Stimulated activated naive CD8-positive, alpha-beta T cell treated with anti-CD3 and anti-CD28 coated beads, Interleukin-15, amount 100 ng/mL, for 72 hours (primary cell): ENCODE data around the gene CDHR1.
"Not testable (repeated sequence)": the region's sequence is repeated elsewhere in the genome, so short reads cannot be mapped to it uniquely, and the experiment has no call there.

ENCODE experiments used
- ATAC-seq: fragments of 150-1000 bp; cut with Tn5 transposase; 2 replicates; pipeline ENCODE4 v1.10.0; 2021; ENCODE audit warnings: mild to moderate bottlenecking, moderate library complexity
- DNase-seq, 2 donors: peaks; one replicate each; pipeline ENCODE4 v3.0.0; 2021 to 2022
- H3K27ac Mint-ChIP-seq, 2 donors: one replicate each; pipeline ENCODE4 v1.8.0; 2022; ENCODE audit warnings: mild to moderate bottlenecking in 2 of 2, mixed read lengths in 2 of 2, moderate library complexity in 2 of 2
- H3K27me3 Mint-ChIP-seq: one replicate; pipeline ENCODE4 v1.8.0; 2022; ENCODE audit warnings: mixed read lengths
- H3K4me1 Mint-ChIP-seq: one replicate; pipeline ENCODE4 v1.8.0; 2022; ENCODE audit warnings: mild to moderate bottlenecking, mixed read lengths
- H3K4me3 Mint-ChIP-seq, 2 donors: one replicate each; pipeline ENCODE4 v1.8.0; 2022; ENCODE audit warnings: mild to moderate bottlenecking in 2 of 2, mixed read lengths in 2 of 2, moderate library complexity in 1 of 2
- H3K9me3 Mint-ChIP-seq, 2 donors: one replicate each; pipeline ENCODE4 v1.8.0; 2022; ENCODE audit warnings: mixed read lengths in 2 of 2

The CDHR1 gene

DNA sequence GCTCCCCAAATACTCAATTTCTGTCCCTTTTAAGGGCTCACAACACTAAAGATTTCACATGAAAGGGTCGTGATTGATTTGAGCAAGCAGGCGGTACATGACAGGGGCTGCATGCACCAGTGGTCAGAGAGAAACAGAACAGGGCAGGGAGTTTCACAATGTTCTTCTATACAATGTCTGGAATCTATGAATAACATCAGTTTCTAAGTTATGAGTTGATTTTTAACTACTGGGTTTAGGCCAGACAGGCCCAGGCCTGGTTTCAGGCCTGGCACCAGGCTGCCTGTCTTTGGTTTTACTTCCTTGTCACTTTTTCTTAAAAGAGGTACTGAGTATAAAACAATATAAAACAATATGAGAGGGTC is 27.1 kb upstream of the CDHR1 start:
- H3K4me1 Mint-ChIP-seq, H3K4me3 Mint-ChIP-seq, H3K27me3 Mint-ChIP-seq, DNase-seq, H3K27ac Mint-ChIP-seq, ATAC-seq, H3K9me3 Mint-ChIP-seq: not testable (repeated sequence)

DNA sequence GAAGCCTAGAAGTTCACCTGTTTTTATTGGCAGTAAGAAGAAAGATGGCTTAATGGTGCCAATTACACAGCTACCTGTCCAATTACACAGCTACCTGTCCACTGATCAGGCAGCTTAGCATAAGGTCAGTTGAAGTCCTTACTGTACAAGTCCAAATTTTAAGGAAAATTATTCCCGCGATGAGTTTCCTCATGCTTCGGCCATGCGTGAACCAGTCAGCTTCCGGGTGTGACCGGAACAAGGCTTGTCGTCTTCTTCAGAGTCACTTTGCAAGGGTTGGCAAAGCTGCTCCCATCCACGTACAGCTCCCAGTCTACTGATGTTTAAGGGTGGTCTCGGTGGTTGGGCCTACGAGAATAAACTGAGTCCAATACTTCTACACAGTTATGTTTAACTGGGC is 26.0 kb upstream of the CDHR1 start:
- not testable (repeated sequence) for H3K27me3 Mint-ChIP-seq, H3K9me3 Mint-ChIP-seq, DNase-seq, H3K4me1 Mint-ChIP-seq, ATAC-seq, H3K27ac Mint-ChIP-seq, H3K4me3 Mint-ChIP-seq

DNA sequence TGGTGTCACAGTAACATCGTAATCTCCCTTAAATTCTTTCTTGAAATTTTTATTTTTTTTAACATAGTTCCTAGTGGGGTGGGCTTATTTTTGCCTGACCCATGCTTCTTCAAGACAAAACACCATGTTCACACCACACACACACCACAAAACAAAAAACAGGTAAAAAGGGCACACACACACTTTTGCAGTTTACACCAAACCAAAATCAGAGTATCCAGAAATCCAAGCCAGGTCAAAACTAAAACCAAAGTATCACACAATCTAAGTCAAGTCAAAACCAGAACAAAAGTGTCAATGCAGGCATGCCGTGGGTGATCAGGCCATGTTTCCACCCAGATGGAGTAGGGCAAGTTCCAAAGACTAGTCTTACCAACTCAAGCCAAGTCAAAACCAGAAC is 23.1 kb upstream of the CDHR1 start:
- DNase-seq, ATAC-seq, H3K9me3 Mint-ChIP-seq, H3K27ac Mint-ChIP-seq, H3K4me3 Mint-ChIP-seq, H3K27me3 Mint-ChIP-seq, H3K4me1 Mint-ChIP-seq: not testable (repeated sequence)

DNA sequence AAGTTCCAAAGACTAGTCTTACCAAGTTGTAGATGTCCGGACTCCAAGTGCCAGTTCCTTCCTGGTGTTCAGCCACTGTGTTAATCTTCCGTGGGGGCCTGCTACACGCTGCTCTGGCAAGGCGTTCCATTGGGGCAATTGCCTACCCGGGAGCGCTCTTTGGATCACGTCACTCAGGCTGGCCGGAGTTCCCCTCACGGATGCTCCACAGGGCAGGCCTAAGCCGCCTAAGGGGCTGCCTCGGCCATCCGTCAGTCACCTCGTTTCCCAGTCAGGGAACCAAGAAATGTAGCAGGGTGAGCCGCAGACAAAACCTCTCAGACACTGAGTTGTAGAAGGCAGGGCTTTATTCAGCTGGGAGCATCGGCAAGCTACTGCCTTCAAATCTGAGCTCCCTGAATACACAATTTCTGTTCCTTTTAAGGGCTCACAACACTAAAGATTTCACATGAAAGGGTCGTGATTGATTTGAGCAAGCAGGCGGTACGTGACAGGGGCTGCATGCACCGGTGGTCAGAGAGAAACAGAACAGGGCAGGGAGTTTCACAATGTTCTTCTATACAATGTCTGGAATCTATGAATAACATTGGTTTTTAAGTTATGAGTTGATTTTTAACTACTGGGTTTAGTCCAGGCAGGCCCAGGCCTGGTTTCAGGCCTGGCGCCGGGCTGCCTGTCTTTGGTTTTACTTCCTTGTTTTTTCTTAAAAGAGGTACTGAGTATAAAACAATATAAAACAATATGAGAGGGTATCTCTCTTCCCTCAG is 22.5 kb upstream of the CDHR1 start:
- not testable (repeated sequence) for DNase-seq, ATAC-seq, H3K27ac Mint-ChIP-seq, H3K9me3 Mint-ChIP-seq, H3K4me1 Mint-ChIP-seq, H3K27me3 Mint-ChIP-seq, H3K4me3 Mint-ChIP-seq

DNA sequence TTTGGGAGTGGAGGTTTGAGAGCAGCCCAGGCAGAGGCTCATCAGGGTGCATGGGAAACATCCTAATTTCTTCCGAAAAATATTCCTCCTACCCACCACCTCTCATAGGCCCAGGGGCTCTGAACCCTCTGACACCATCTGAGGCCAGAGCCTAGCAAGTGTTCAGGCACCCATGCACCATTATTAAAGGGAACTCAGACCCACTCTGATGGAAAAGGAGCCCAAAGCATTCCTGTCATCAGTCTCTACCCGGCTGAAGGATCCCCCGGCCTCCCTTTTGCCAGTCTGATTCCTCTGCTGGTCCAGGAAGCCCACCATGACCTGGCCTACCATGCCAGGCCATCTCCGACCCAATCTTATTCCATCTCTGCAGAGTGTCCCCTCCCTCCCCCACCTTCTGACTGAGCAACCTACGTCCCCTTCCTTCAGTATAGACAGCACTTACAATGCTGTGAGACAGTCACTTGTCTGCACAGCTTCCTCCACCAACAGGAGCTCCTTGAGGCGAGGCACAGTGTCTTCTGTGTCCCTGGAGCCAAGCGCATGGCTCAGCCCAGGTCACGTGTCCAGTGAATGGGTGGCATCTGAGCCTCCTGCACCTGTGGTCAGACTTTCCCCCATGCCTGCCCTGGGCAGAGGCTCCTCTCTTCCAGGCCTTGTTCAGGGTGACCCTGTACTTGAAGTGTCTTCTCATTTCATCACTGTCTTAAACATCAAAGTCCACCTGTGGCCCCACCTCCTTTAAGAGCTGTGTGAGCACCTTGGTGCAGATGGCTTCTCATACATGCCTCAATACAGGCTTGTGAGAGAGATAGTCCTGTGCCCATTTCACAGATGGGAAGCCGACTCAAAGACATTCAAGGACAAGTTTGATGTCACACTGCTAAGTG is 21.6 kb upstream of the CDHR1 start:
- Mint-ChIP-seq H3K27me3 (no peaks in the 10 kb centered on the region), H3K9me3 (no peaks in the 10 kb centered on the region), H3K27ac (peak overlapping the region in 1 of 2 donors; percentile 74), H3K4me3 (no peak overlapping the region), H3K4me1 (no peaks in the 10 kb centered on the region)
- no peak for DNase-seq
- no peak for ATAC-seq

DNA sequence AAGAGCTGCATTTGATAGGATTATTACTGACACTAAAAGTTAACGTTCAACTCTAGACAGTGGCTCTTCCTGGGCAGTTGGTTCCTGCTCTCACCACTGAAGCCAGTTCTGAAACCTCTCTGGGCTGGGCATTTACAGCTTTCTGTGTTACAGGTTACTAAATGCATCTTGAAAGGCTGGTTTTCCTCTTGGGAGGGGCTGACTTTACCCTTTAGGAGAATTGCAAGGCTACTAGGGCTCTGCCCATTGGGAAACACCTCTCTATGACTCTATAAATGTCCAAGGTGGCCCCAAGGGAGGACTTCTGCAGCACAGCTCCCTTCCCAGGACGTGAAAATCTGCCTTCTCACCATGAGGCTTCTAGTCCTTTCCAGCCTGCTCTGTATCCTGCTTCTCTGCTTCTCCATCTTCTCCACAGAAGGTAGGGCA is 20.8 kb upstream of the CDHR1 start, which contains the start of gene GPR15LG:
Gene GPR15LG (plus strand): TSS at position 301 of the 429 bp plus-strand sequence. CDS start 51 bp downstream, at position 352.
- Mint-ChIP-seq H3K4me1 (no peaks in the 10 kb centered on the region), H3K4me3 (no peak within 1 kb of the TSS), H3K27ac (peak within 1 kb of the TSS in 1 of 2 donors; percentile 74), H3K27me3 (no peaks in the 10 kb centered on the region), H3K9me3 (no peaks in the 10 kb centered on the region)
- DNase-seq (no peak), ATAC-seq (no peak)

DNA sequence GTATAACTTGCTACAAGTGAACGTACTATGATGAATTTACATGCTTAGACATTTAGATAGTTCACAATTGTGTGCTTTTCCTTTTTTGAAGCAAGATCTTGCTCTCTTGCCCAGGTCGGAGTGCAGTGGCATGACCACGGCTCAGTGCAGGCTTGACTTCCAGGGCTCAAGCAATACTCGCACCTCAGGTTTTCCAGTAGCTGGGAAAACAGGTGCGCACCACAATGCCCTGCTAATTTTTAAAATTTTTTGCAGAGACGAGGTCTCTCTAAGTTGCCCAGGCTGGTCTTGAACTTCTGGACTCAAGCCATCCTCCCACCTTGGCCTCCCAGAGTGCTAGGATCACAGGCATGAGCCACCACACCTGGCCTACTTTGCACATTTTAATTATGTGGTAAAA is 18.9 kb upstream of the CDHR1 start:
- no peak overlapping the region for H3K27ac Mint-ChIP-seq
- H3K4me3 Mint-ChIP-seq: no peak overlapping the region
- H3K4me1 Mint-ChIP-seq: no peaks in the 10 kb centered on the region
- ATAC-seq (no peak), DNase-seq (no peak)
- no peaks in the 10 kb centered on the region for H3K27me3 Mint-ChIP-seq
- H3K9me3 Mint-ChIP-seq: no peaks in the 10 kb centered on the region

DNA sequence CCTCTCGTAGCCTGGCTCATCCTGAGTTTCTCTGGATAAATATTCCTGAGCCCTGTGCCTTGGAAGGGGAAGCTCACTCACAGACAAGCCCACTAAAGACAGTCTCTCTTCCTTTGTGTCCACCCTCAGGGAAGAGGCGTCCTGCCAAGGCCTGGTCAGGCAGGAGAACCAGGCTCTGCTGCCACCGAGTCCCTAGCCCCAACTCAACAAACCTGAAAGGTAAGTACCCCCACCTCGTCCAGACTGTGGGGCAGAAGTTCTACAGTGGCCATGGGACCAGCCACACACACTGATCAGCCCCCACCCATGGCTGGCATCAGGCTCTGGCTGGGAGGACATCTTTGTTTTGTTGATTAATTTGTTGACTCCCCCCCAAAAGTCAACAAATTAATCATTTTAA is 18.0 kb upstream of the CDHR1 start:
- peak overlapping the region; percentile 1 to 86 for H3K27ac Mint-ChIP-seq
- H3K4me3 Mint-ChIP-seq: no peak overlapping the region
- no peaks in the 10 kb centered on the region for H3K27me3 Mint-ChIP-seq
- no peaks in the 10 kb centered on the region for H3K4me1 Mint-ChIP-seq
- ATAC-seq: no peak
- no peaks in the 10 kb centered on the region for H3K9me3 Mint-ChIP-seq
- no peak for DNase-seq

DNA sequence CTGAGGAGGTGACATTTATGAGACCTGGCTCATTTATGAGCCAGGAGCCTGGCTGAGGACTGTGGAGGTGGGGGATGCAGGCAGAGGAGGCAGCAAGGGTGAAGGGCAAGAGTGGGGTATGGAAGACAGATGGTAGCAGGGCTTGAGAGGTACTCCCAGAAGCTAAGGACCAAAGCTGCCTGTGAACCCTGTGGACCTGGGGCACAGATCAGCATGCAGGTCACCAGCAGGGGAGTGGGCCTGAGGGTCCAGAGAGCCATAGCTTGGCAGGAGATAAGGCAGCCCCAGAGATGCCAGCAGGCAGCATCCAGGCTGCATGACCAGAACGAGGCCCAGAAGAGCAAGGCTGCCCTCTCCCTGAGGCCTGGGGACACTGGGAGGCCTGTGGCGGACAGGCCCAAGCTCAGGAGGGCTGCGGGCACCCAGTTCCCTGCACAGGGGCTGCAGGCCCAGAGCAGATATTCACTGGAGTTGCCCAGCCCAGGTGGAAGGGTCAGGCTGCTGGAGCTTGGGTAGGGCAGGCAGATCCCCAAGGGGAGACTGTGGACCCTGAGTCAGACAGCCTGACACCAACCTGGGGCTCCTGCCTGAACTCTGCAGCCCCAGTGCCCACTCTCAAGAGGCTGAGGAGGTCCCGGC is 17.4 kb upstream of the CDHR1 start:
- H3K4me1 Mint-ChIP-seq: no peaks in the 10 kb centered on the region
- no peaks in the 10 kb centered on the region for H3K9me3 Mint-ChIP-seq
- ATAC-seq (peak; percentile 24), DNase-seq (no peak)
- H3K27me3 Mint-ChIP-seq: no peaks in the 10 kb centered on the region
- peak overlapping the region; percentile 78 to 86 for H3K27ac Mint-ChIP-seq
- H3K4me3 Mint-ChIP-seq: peak overlapping the region in 1 of 2 donors; percentile 9

DNA sequence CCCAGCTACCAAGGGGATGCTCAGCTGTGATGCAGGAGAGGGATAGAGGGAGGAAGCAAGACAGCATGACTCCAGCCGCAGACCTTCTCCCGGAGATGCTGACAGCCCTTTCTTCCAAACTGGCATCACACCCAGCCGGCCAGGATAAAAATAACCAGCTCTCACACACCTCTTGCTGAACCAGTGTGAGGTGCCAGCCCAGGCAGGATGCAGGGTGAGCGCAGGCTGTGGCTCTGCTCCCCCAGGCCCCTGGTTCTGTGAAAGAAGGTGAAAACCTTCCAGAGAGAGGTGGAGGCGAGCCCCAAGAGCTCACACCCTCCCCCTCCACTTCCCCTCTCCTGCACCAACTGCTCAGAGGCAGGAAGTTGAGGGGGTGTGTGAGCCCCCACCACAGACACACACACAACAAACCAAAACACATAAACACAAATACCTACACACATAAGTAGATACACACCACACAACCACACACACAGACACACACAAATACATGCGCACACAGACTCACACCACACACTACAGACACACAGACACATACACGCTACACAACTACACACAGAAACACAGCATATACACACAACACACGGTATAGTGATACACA is 16.7 kb upstream of the CDHR1 start:
- no peaks in the 10 kb centered on the region for H3K9me3 Mint-ChIP-seq
- no peaks in the 10 kb centered on the region for H3K4me1 Mint-ChIP-seq
- H3K27me3 Mint-ChIP-seq: no peaks in the 10 kb centered on the region
- peak; percentile 34 to 40 for DNase-seq
- no peak overlapping the region for H3K4me3 Mint-ChIP-seq
- H3K27ac Mint-ChIP-seq: no peak overlapping the region
- ATAC-seq: peak; percentile 88

DNA sequence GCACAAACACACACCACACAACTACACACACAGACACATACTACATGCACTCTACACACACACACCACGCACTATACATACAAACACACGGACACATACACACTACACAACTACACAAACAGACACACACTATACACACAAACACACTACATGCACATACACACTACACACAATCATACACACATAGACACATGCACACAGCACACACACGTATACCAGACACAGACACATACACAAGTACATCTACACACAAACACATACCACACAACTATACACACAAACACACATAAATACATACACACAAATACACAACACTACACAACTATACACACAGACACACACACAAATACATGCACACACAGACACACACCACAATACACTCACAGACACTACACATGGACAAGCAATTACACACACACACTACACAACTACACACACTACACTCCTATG is 16.2 kb upstream of the CDHR1 start:
- DNase-seq: no peak
- H3K4me3 Mint-ChIP-seq: no peak overlapping the region

DNA sequence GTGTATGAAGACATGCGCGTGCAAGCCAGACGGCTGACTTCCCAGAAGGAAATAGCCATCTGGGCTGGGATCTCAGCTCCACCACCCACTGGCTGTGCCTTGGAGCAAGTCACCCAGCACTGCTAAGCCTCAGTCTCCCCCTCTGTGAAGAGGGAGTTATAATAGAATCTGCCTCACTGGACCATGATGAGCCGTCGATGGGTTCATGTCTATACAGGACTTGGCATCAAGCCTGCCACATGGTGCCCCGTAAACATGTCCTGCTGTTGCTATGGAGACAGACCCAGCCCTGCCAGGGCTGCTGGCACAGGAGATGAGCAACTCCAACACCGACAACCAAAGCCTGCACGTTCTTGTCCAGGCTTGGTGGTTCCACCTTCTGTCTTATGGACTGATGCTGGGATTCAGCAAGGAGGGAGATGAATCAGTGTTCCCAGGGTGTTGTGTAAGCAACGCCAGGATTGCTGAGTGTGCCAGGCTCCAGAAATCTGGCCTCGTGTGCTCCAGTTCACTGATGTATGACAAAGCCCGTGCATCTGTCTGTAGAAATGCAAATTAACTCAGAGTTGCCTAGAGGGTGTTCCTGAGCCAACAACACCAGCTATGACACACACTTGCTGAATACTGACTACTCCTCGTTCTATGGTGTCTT is 15.2 kb upstream of the CDHR1 start:
- Mint-ChIP-seq H3K27ac (no peak overlapping the region), H3K4me1 (no peaks in the 10 kb centered on the region), H3K4me3 (no peak overlapping the region), H3K27me3 (no peaks in the 10 kb centered on the region), H3K9me3 (no peaks in the 10 kb centered on the region)
- peak; percentile 44 for ATAC-seq
- no peak for DNase-seq

More for the DNA sequence above, 16.2 kb upstream of the CDHR1 start:
- Mint-ChIP-seq H3K27me3 (no peaks in the 10 kb centered on the region), H3K9me3 (no peaks in the 10 kb centered on the region), H3K27ac (no peak overlapping the region), H3K4me1 (no peaks in the 10 kb centered on the region)
- ATAC-seq: no peak

DNA sequence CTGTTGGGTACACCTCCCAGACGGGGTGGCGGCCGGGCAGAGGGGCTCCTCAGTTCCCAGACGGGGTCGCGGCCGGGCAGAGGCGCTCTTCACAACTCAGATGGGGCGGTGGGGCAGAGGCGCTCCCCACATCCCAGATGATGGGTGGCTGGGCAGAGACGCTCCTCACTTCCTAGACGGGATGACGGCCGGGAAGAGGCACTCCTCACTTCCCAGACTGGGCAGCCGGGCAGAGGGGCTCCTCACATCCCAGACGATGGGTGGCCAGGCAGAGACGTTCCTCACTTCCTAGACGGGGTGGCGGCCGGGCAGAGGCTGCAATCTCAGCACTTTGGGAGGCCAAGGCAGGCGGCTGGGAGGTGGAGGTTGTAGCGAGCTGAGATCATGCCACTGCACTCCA is 14.0 kb upstream of the CDHR1 start:
- not testable (repeated sequence) for H3K27ac Mint-ChIP-seq, ATAC-seq, H3K4me1 Mint-ChIP-seq, H3K9me3 Mint-ChIP-seq, H3K4me3 Mint-ChIP-seq, H3K27me3 Mint-ChIP-seq, DNase-seq

DNA sequence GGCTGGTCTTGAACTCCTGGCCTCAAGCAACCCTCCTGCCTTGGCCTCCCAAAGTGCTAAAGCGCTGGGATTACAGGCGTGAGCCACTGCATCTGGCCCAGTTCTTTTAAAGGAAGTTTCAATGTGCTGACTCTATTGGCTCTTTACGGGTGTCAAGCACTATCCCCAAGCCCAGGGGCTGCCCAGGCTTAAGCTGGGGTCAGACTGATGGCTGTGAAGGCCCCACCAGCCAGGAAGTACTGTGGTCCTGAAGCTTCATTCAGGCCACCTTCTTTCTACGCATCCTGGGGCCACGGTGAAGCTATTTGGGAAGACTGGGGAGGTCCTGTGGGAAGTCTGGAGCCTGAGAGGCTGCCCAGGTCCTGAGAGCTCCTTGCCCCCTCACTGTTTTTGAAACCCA is 12.7 kb upstream of the CDHR1 start:
- DNase-seq: no peak
- H3K4me3 Mint-ChIP-seq: no peak overlapping the region

DNA sequence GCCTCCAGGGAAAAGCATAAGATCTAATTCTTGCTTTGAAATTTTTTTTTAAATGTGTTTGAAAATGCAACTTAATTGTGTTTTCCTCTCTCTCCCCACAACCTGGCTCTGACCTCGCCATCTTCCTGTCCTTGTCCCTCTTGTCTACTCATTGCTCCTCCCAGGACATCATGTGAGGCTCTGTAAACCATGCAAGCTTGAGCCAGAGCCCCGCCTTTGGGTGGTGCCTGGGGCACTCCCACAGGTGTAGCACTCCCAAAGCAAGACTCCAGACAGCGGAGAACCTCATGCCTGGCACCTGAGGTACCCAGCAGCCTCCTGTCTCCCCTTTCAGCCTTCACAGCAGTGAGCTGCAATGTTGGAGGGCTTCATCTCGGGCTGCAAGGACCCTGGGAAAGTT is 9.8 kb upstream of the CDHR1 start:
- DNase-seq (no peak), ATAC-seq (no peak)
- Mint-ChIP-seq H3K27ac (no peak overlapping the region), H3K9me3 (no peaks in the 10 kb centered on the region), H3K27me3 (no peaks in the 10 kb centered on the region), H3K4me1 (peaks cover 5% of the 10 kb centered on the region), H3K4me3 (no peak overlapping the region)

More for the DNA sequence above, 12.7 kb upstream of the CDHR1 start:
- Mint-ChIP-seq H3K4me1 (peaks cover 5% of the 10 kb centered on the region), H3K27ac (no peak overlapping the region), H3K9me3 (no peaks in the 10 kb centered on the region), H3K27me3 (no peaks in the 10 kb centered on the region)
- ATAC-seq: no peak
